Midbrain (tissue), 1 donor: ENCODE data around the gene EPS8.

Experiments
- DNase-seq: peaks from one replicate; lab custom pipeline; 2025; lab: John Stamatoyannopoulos, UW

Gene EPS8

GRCh38 chr12:15690320-15690719, 98.9 kb downstream of the EPS8 start:
- no peak for DNase-seq

GRCh38 chr12:15689751-15690191, 99.4 kb downstream of the EPS8 start:
- no peak for DNase-seq

GRCh38 chr12:15688838-15689625, 100.2 kb downstream of the EPS8 start:
- peak; percentile 63 for DNase-seq

- peak; percentile 71 for DNase-seq
Observed at GRCh38 chr12:15688202-15688736, 100.9 kb downstream of the EPS8 start.

GRCh38 chr12:15687583-15687982, 101.6 kb downstream of the EPS8 start:
- no peak for DNase-seq

- no peak for DNase-seq
Observed at GRCh38 chr12:15684896-15685658, 104.1 kb downstream of the EPS8 start.

- no peak for DNase-seq
Observed at GRCh38 chr12:15682826-15683225, 106.4 kb downstream of the EPS8 start.

- DNase-seq, result no peak
Observed at GRCh38 chr12:15679151-15679550, 110.0 kb downstream of the EPS8 start.

- no peak for DNase-seq
Observed at GRCh38 chr12:15677726-15678201, 111.4 kb downstream of the EPS8 start.

GRCh38 chr12:15677228-15677627, 112.0 kb downstream of the EPS8 start:
- DNase-seq, result no peak

GRCh38 chr12:15672671-15673270, 116.4 kb downstream of the EPS8 start:
- DNase-seq, result no peak

- no peak for DNase-seq
Observed at GRCh38 chr12:15670756-15671155, 118.4 kb downstream of the EPS8 start.

GRCh38 chr12:15669256-15669948, 119.8 kb downstream of the EPS8 start:
- DNase-seq, result no peak

- DNase-seq, result no peak
Observed at GRCh38 chr12:15664491-15664890, 124.7 kb downstream of the EPS8 start.

GRCh38 chr12:15662983-15663659, 126.1 kb downstream of the EPS8 start:
- DNase-seq, result no peak

- DNase-seq, result no peak
Observed at GRCh38 chr12:15662303-15662980, 126.7 kb downstream of the EPS8 start.

GRCh38 chr12:15651371-15651770, 137.8 kb downstream of the EPS8 start:
- DNase-seq, result no peak

- DNase-seq, result no peak
Observed at GRCh38 chr12:15650399-15651128, 138.6 kb downstream of the EPS8 start.

GRCh38 chr12:15649347-15649746, 139.8 kb downstream of the EPS8 start:
- DNase-seq, result no peak

GRCh38 chr12:15648558-15648957, 140.6 kb downstream of the EPS8 start:
- DNase-seq, result no peak
